C4-2B (cell line): ENCODE data around the gene ADAM29.

ENCODE experiments used
- CTCF ChIP-seq: fragments of 450-650 bp; conservative IDR thresholded peaks from 2 replicates; pipeline ENCODE4 v1.5.1; 2017; ENCODE audit warnings: mild to moderate bottlenecking
- ZFX ChIP-seq: fragments of 450-650 bp; IDR thresholded peaks from 2 replicates; pipeline ENCODE4 v1.6.1; 2017

GRCh38 chr4:174934360-174934759, 16.2 kb downstream of the ADAM29 start:
- no peak for TF ChIP-seq CTCF
- no peak for TF ChIP-seq ZFX
